Left ventricle myocardium superior (tissue), 1 donor: ENCODE results near the gene GPRC5A. TPM values are rescaled to one million over a fixed set of nuclear protein-coding genes. Genes with fewer than 3 reads are reported as not detected.

Experiments
- ATAC-seq: fragments of 200-7000 bp; cut with Tn5 transposase; one replicate; pipeline ENCODE4 v1.9.1; 2020; ENCODE audit warnings: mild to moderate bottlenecking, moderate library complexity
- DNase-seq: peaks from one replicate; pipeline ENCODE4 v3.0.0-alpha.2; 2020
- intact Hi-C: fragments of 100-400 bp; cut with micrococcal nuclease; formaldehyde crosslinking; loops from one replicate; pipeline ENCODE4 v1.11.0; 2022
- total RNA-seq: library from RNA; stranded (reverse); fragmentation: NEBNext Ultra II Directional; extraction: Animal tissue kit (Norgen Biotek cat#: 25700); gene quantifications from one replicate; pipeline ENCODE4 v1.2.1, GENCODE V29; 2021
- donor health status: DM: no; HTN: yes; CAD: no; lungs with severe emphysema.

GPRC5A gene
- total RNA-seq, 1 donor from 2014 or later, result 1.9 TPM

DNA sequence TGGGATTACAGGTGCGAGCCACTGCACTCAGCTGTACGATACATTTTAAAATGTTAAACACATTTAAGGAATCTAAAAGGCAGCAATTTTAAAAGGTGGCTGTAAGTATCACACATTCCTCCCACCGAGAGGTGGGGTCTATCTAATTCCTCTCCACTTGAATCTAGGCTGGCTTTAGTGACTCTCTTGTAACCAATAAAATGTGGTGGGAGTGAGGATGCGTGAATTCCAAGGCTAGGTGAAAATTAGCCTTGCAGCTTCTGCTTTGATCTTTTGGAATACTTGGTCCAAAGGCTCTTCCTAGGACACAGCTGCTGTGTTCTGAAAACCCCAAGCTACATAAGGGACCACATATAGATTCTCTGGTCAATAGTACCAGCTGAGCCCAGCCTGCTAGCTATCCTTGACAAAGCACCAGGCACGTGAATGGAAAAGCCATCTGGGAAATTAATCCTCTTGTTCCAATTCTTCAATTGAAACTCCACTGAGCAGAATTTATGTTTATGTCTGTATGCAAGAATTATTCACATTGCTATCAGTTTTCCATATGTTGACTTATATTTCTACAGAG is 69.4 kb downstream of the GPRC5A start:
- DNase-seq, result no peak

DNA sequence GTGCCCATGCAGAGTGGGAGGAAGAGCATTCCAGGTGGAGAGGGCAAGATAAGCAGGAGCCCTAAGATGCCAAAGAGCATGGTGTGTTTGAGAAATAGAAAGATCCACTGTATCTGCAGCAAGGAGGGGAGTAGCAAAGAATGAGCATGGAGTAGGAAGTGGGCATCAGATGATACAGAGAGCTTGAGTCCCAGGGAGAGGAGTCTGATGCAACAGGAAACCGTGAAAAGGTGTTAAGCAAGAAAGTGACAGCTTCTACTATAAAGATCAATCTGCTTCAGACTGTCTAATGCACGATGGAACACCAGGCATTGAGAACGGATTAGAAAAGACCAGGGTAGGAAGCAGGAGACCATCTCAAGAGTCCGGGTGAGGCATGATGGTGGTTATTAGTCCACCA is 72.9 kb downstream of the GPRC5A start:
- DNase-seq (no peak), ATAC-seq (no peak)
- intact Hi-C loops, result no loop called here

More for the DNA sequence above, 69.4 kb downstream of the GPRC5A start:
- intact Hi-C loops, result no loop called here
- no peak for ATAC-seq

DNA sequence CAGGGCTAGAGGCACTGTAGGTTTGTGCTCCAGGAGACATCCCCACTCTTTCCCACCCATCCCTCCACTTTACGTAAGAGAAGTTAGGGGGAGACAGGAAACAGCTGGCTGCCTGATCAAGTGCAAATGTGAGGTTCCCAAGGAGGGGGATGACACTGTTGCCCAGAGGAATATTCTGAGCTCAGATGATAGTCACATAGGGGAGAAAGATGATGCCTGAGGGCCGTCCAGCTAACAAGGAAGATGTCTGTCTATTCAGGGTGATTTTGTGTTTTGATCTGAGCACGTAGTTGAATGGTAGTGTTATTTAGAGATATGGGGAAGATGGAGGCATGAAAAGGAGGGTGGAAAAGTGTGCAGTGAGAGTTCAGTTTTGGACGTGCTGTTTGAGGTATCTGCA is 74.5 kb downstream of the GPRC5A start:
- DNase-seq (no peak), ATAC-seq (no peak)
- intact Hi-C loops, result no loop called here

Other genes with a start within 250 kb of the GPRC5A start
- not detected for gene GPR19, start 195.4 kb upstream of the GPRC5A start, total RNA-seq
- 40.9 TPM for gene CDKN1B, start 174.2 kb upstream of the GPRC5A start, total RNA-seq
- 21.3 TPM for gene APOLD1, start 105.9 kb upstream of the GPRC5A start, total RNA-seq
- 29.9 TPM for gene DDX47, start 78.2 kb upstream of the GPRC5A start, total RNA-seq
- gene GPRC5D, start 60.6 kb downstream of the GPRC5A start, total RNA-seq, result not detected
- 68.3 TPM for gene HEBP1, start 108.7 kb downstream of the GPRC5A start, total RNA-seq
- 1.8 TPM for gene FAM234B, start 152.8 kb downstream of the GPRC5A start, total RNA-seq
- not detected for gene GSG1, start 212.1 kb downstream of the GPRC5A start, total RNA-seq